Activated B cell treated with CpG ODN at 0.5 μM for 24 hours (primary cell): Measurements from ENCODE around the gene MCUB. TPM values are rescaled to one million over a fixed set of nuclear protein-coding genes. Genes with fewer than 3 reads are reported as not detected.

Experiments
- ATAC-seq: fragments of 200-7000 bp; cut with Tn5 transposase; one replicate; pipeline ENCODE4 v1.10.0; 2021; ENCODE audit warnings: low read depth, mild to moderate bottlenecking, moderate library complexity
- CTCF ChIA-PET: fragments of 350-600 bp; sonication (Branson Sonifier 250); formaldehyde crosslinking; loops from one replicate; lab custom pipeline; 2021; ENCODE audit warnings: antibody characterized with exemption; lab: Charles Lee
- POLR2A ChIA-PET: fragments of 350-600 bp; sonication (Branson Sonifier 250); formaldehyde crosslinking; loops from one replicate; lab custom pipeline; 2021; ENCODE audit warnings: antibody characterized with exemption; lab: Charles Lee
- DNase-seq: peaks from one replicate; pipeline ENCODE4 v3.0.0; 2022
- H3K27ac Mint-ChIP-seq: one replicate; pipeline ENCODE4 v1.8.0; 2020; ENCODE audit warnings: mixed read lengths
- H3K27me3 Mint-ChIP-seq: one replicate; pipeline ENCODE4 v1.8.0; 2021; ENCODE audit warnings: mixed read lengths
- H3K36me3 Mint-ChIP-seq: one replicate; pipeline ENCODE4 v1.8.0; 2021; ENCODE audit warnings: low read depth, mixed read lengths
- H3K4me1 Mint-ChIP-seq: one replicate; pipeline ENCODE4 v1.8.0; 2021; ENCODE audit warnings: mixed read lengths
- H3K4me3 Mint-ChIP-seq: one replicate; pipeline ENCODE4 v1.8.0; 2020; ENCODE audit warnings: mild to moderate bottlenecking, mixed read lengths
- H3K9me3 Mint-ChIP-seq: one replicate; pipeline ENCODE4 v1.8.0; 2020; ENCODE audit warnings: mixed read lengths
- CTCF ChIP-seq: fragments of 200-600 bp; IDR thresholded peaks from one replicate; pipeline ENCODE4 v1.8.0; 2022; ENCODE audit warnings: antibody characterized with exemption, mild to moderate bottlenecking
- intact Hi-C: fragments of 100-400 bp; cut with micrococcal nuclease; formaldehyde crosslinking; loops from one replicate; pipeline ENCODE4 v1.15.1; 2024
- total RNA-seq: library from RNA; stranded (reverse); gene quantifications from 2 replicates; pipeline ENCODE4 v1.2.3, GENCODE V29; 2022

The MCUB gene
- total RNA-seq, 1 donor from 2014 or later: 28.9 TPM

- ATAC-seq (no peak), DNase-seq (no peak)
- TF ChIP-seq CTCF: no peak
- POLR2A ChIA-PET: interaction anchor here (1.4 kb wide), 1 partner anchor 16 kb away, joined by 4 read pairs; no protein-coding TSS in a partner anchor
- no peaks in the 10 kb centered on the region for H3K27me3 Mint-ChIP-seq
- no peak overlapping the region for H3K4me3 Mint-ChIP-seq
- no peak overlapping the region for H3K27ac Mint-ChIP-seq
- H3K4me1 Mint-ChIP-seq: peaks cover 27% of the 10 kb centered on the region
- intact Hi-C loops: no loop called here
- peaks cover 28% of the 10 kb centered on the region for H3K36me3 Mint-ChIP-seq
- CTCF ChIA-PET: no interaction called here
- no peaks in the 10 kb centered on the region for H3K9me3 Mint-ChIP-seq
These were observed 55.7 kb downstream of the MCUB start for GRCh38 chr4:109615742-109616141.

GRCh38 chr4:109616243-109616642 lies 56.2 kb downstream of the MCUB start:
- intact Hi-C loops: no loop called here
- TF ChIP-seq CTCF: no peak

GRCh38 chr4:109622626-109623025 lies 62.6 kb downstream of the MCUB start:
- Mint-ChIP-seq H3K27me3 (no peaks in the 10 kb centered on the region), H3K36me3 (peaks cover 18% of the 10 kb centered on the region), H3K9me3 (no peaks in the 10 kb centered on the region), H3K4me1 (peaks cover 6% of the 10 kb centered on the region), H3K27ac (no peak overlapping the region), H3K4me3 (no peak overlapping the region)
- CTCF ChIA-PET: no interaction called here
- POLR2A ChIA-PET: no interaction called here
- intact Hi-C loops: no loop called here
- no peak for ATAC-seq
- TF ChIP-seq CTCF: no peak
- no peak for DNase-seq

More at GRCh38 chr4:109616243-109616642, 56.2 kb downstream of the MCUB start:
- no peak for DNase-seq
- no peak for ATAC-seq
- Mint-ChIP-seq H3K36me3 (peaks cover 28% of the 10 kb centered on the region), H3K4me1 (peaks cover 27% of the 10 kb centered on the region), H3K27me3 (no peaks in the 10 kb centered on the region), H3K9me3 (no peaks in the 10 kb centered on the region), H3K27ac (no peak overlapping the region), H3K4me3 (no peak overlapping the region)
- CTCF ChIA-PET: no interaction called here
- POLR2A ChIA-PET: no interaction called here

- H3K4me1 Mint-ChIP-seq: peaks cover 10% of the 10 kb centered on the region
- H3K36me3 Mint-ChIP-seq: peaks cover 14% of the 10 kb centered on the region
- intact Hi-C loops: no loop called here
- DNase-seq (no peak), ATAC-seq (no peak)
- H3K27me3 Mint-ChIP-seq: no peaks in the 10 kb centered on the region
- H3K27ac Mint-ChIP-seq: no peak overlapping the region
- TF ChIP-seq CTCF: no peak
- ChIA-PET POLR2A (no interaction called here), CTCF (no interaction called here)
- H3K9me3 Mint-ChIP-seq: no peaks in the 10 kb centered on the region
- no peak overlapping the region for H3K4me3 Mint-ChIP-seq
These were observed 64.5 kb downstream of the MCUB start for GRCh38 chr4:109624536-109624935.

- TF ChIP-seq CTCF: no peak
- H3K27ac Mint-ChIP-seq: no peak overlapping the region
- no peak overlapping the region for H3K4me3 Mint-ChIP-seq
- intact Hi-C loops: no loop called here
- POLR2A ChIA-PET: no interaction called here
- H3K4me1 Mint-ChIP-seq: peaks cover 25% of the 10 kb centered on the region
- DNase-seq (no peak), ATAC-seq (no peak)
- CTCF ChIA-PET: no interaction called here
- H3K27me3 Mint-ChIP-seq: no peaks in the 10 kb centered on the region
- peaks cover 15% of the 10 kb centered on the region for H3K36me3 Mint-ChIP-seq
- no peaks in the 10 kb centered on the region for H3K9me3 Mint-ChIP-seq
These were observed 67.3 kb downstream of the MCUB start for GRCh38 chr4:109627361-109627760.
